Neural cell (in vitro differentiated cells): Measurements from ENCODE around the gene VPS37C. TPM values are rescaled to one million over a fixed set of nuclear protein-coding genes. Genes with fewer than 3 reads are reported as not detected.

Experiments used
- H2AFZ ChIP-seq: fragments of 200-600, 300-800 bp; sonication (generic), shearing (Covaris generic); 2 replicates; pipeline ENCODE4 v1.6.0; 2014; ENCODE audit warnings: low read depth, mild to moderate bottlenecking, antibody characterized with exemption, low read length, moderate library complexity
- H3F3A ChIP-seq: fragments of 200-600 bp; shearing (Covaris generic); 2 replicates; pipeline ENCODE4 v1.6.1; 2016; ENCODE audit warnings: mild to moderate bottlenecking, moderate library complexity, mixed read lengths, antibody characterized with exemption, low read length; ENCODE audit not compliant: insufficient read depth, poor library complexity, severe bottlenecking
- H3K27ac ChIP-seq: fragments of 200-600, 300-800 bp; sonication (generic), shearing (Covaris generic); 2 replicates; pipeline ENCODE4 v1.5.1; 2014; ENCODE audit warnings: mild to moderate bottlenecking, low read length, moderate library complexity
- H3K27me3 ChIP-seq: fragments of 300-800, 200-600 bp; sonication (generic), shearing (Covaris generic); 2 replicates; pipeline ENCODE4 v1.6.0; 2014; ENCODE audit warnings: mild to moderate bottlenecking, low read depth, low read length, moderate library complexity; ENCODE audit not compliant: insufficient read depth
- H3K36me3 ChIP-seq: fragments of 300-800, 200-600 bp; sonication (generic), shearing (Covaris generic); 2 replicates; pipeline ENCODE4 v1.5.1; 2014; ENCODE audit warnings: mild to moderate bottlenecking, antibody characterized with exemption, low read length, moderate library complexity; ENCODE audit not compliant: insufficient read depth
- H3K4me2 ChIP-seq: fragments of 300-800, 200-600 bp; sonication (generic), shearing (Covaris generic); 2 replicates; pipeline ENCODE4 v1.6.0; 2014; ENCODE audit warnings: mild to moderate bottlenecking, low read length
- H3K4me3 ChIP-seq: fragments of 300-800, 200-600 bp; sonication (generic), shearing (Covaris generic); 2 replicates; pipeline ENCODE4 v1.5.1; 2014; ENCODE audit warnings: mild to moderate bottlenecking, low read length, moderate library complexity
- H3K79me2 ChIP-seq: fragments of 200-600 bp; shearing (Covaris generic); replicated peaks from 2 replicates; pipeline ENCODE4 v1.6.0; 2014; ENCODE audit warnings: mild to moderate bottlenecking, low read length, moderate library complexity; ENCODE audit not compliant: insufficient read depth
- H3K9ac ChIP-seq: fragments of 300-800, 200-600 bp; sonication (generic), shearing (Covaris generic); 2 replicates; pipeline ENCODE4 v1.6.1; 2016; ENCODE audit warnings: mild to moderate bottlenecking, low read length, mixed read lengths
- H3K9me2 ChIP-seq: fragments of 200-600 bp; shearing (Covaris generic); 2 replicates; pipeline ENCODE4 v1.6.1; 2016; ENCODE audit warnings: mild to moderate bottlenecking, low read length, mixed read lengths; ENCODE audit not compliant: insufficient read depth
- H3K9me3 ChIP-seq: fragments of 200-600, 300-800 bp; sonication (generic), shearing (Covaris generic); 2 replicates; pipeline ENCODE4 v1.6.1; 2016; ENCODE audit warnings: mild to moderate bottlenecking, mixed run types, low read length, moderate library complexity, mixed read lengths
- H4K20me1 ChIP-seq: fragments of 200-600 bp; shearing (Covaris generic); 2 replicates; pipeline ENCODE4 v1.6.1; 2016; ENCODE audit warnings: mild to moderate bottlenecking, mixed run types; ENCODE audit not compliant: insufficient read depth
- CTCF ChIP-seq: fragments of 450-650 bp; IDR thresholded peaks from 2 replicates; pipeline ENCODE4 v1.5.1; 2014; ENCODE audit warnings: antibody characterized with exemption, mild to moderate bottlenecking, moderate library complexity; ENCODE audit not compliant: poor library complexity, severe bottlenecking
- EP300 ChIP-seq: fragments of 450-650 bp; conservative IDR thresholded peaks from 2 replicates; pipeline ENCODE4 v1.6.1; 2014; ENCODE audit warnings: antibody characterized with exemption, mild to moderate bottlenecking, moderate library complexity; ENCODE audit not compliant: poor library complexity, severe bottlenecking
- EZH2 ChIP-seq: fragments of 200-600, 300-800 bp; shearing (Covaris generic), sonication (generic); IDR thresholded peaks from 2 replicates; pipeline ENCODE4 v1.6.1; 2014; ENCODE audit warnings: antibody characterized with exemption, low read length, borderline replicate concordance, mild to moderate bottlenecking; ENCODE audit not compliant: insufficient read depth, poor library complexity, severe bottlenecking
- MXI1 ChIP-seq: fragments of 450-650 bp; conservative IDR thresholded peaks from 2 replicates; pipeline ENCODE4 v1.6.1; 2014; ENCODE audit warnings: antibody characterized with exemption, mild to moderate bottlenecking; ENCODE audit not compliant: poor library complexity, severe bottlenecking
- POLR2AphosphoS5 ChIP-seq: IDR thresholded peaks from 2 replicates; pipeline ENCODE4 v1.6.1; 2012
- RAD21 ChIP-seq: fragments of 450-650 bp; conservative IDR thresholded peaks from 2 replicates; pipeline ENCODE4 v1.6.1; 2014; ENCODE audit warnings: antibody characterized with exemption, mild to moderate bottlenecking, moderate library complexity
- SMC3 ChIP-seq: fragments of 450-650 bp; conservative IDR thresholded peaks from 2 replicates; pipeline ENCODE4 v1.6.1; 2014; ENCODE audit warnings: antibody characterized with exemption, mild to moderate bottlenecking, moderate library complexity; ENCODE audit not compliant: poor library complexity
- TAF1 ChIP-seq: IDR thresholded peaks from 2 replicates; pipeline ENCODE4 v1.6.1; 2012; ENCODE audit warnings: low read depth
- polyA plus RNA-seq: library from polyadenylated mRNA; depleted of rRNA; stranded (reverse); fragments of >200 nt; gene quantifications from 2 replicates; pipeline ENCODE4 v1.2.3, GENCODE V29; 2014
- TF ChIP-seq, protein P1 (sequence below): IDR thresholded peaks from 2 replicates; pipeline ENCODE4 v1.6.1; 2012; ENCODE audit warnings: borderline replicate concordance

VPS37C gene
- polyA plus RNA-seq, 1 donor from 2014 or later: 7.3 TPM

- Histone ChIP-seq H3F3A (no peaks in the 10 kb centered on the region), H3K9me3 (no peaks in the 10 kb centered on the region), H3K79me2 (no peaks in the 10 kb centered on the region), H3K4me3 (no peak overlapping the region), H3K27me3 (no peaks in the 10 kb centered on the region), H3K9me2 (no peaks in the 10 kb centered on the region), H4K20me1 (no peaks in the 10 kb centered on the region), H2AFZ (no peak overlapping the region), H3K27ac (no peak overlapping the region), H3K4me2 (no peak overlapping the region), H3K9ac (no peak overlapping the region), H3K36me3 (no peaks in the 10 kb centered on the region)
- TF ChIP-seq, protein P1, sequence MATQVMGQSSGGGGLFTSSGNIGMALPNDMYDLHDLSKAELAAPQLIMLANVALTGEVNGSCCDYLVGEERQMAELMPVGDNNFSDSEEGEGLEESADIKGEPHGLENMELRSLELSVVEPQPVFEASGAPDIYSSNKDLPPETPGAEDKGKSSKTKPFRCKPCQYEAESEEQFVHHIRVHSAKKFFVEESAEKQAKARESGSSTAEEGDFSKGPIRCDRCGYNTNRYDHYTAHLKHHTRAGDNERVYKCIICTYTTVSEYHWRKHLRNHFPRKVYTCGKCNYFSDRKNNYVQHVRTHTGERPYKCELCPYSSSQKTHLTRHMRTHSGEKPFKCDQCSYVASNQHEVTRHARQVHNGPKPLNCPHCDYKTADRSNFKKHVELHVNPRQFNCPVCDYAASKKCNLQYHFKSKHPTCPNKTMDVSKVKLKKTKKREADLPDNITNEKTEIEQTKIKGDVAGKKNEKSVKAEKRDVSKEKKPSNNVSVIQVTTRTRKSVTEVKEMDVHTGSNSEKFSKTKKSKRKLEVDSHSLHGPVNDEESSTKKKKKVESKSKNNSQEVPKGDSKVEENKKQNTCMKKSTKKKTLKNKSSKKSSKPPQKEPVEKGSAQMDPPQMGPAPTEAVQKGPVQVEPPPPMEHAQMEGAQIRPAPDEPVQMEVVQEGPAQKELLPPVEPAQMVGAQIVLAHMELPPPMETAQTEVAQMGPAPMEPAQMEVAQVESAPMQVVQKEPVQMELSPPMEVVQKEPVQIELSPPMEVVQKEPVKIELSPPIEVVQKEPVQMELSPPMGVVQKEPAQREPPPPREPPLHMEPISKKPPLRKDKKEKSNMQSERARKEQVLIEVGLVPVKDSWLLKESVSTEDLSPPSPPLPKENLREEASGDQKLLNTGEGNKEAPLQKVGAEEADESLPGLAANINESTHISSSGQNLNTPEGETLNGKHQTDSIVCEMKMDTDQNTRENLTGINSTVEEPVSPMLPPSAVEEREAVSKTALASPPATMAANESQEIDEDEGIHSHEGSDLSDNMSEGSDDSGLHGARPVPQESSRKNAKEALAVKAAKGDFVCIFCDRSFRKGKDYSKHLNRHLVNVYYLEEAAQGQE: no peak
- TF ChIP-seq SMC3 (no peak), RAD21 (no peak), EZH2 (no peak), MXI1 (no peak), POLR2AphosphoS5 (no peak), TAF1 (no peak), CTCF (no peak), EP300 (no peak)
Observed at GRCh38 chr11:61111786-61112517, 49.3 kb downstream of the VPS37C start.

DNA sequence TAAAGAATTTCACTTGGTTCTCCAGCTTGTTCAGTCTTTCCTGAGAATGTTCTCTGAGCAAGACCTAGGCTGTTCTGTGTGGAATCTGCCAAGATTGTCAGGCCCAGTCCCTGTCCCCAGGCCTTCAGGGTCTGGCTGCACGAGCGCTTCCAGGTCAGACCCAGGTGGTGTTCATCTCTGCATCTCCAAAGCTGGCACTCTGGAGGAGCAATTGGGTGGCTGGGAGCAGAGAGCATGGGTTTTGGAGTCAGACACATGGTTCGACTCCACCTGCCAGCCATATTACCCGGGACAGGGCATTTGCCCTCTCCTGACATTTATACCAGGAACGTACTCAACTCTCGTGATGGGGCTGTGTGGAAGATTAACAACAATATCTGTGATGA, 50.2 kb downstream of the VPS37C start:
- Histone ChIP-seq H4K20me1 (no peaks in the 10 kb centered on the region), H3K4me2 (no peak overlapping the region), H3K79me2 (no peaks in the 10 kb centered on the region), H3K9me2 (no peaks in the 10 kb centered on the region), H3K4me3 (no peak overlapping the region), H3K36me3 (no peaks in the 10 kb centered on the region), H3K9me3 (no peaks in the 10 kb centered on the region), H2AFZ (no peak overlapping the region), H3F3A (no peaks in the 10 kb centered on the region), H3K9ac (no peak overlapping the region), H3K27ac (no peak overlapping the region), H3K27me3 (no peaks in the 10 kb centered on the region)
- no peak for TF ChIP-seq EP300
- TF ChIP-seq, protein P1: no peak
